HFF-Myc (cell line): Measurements from ENCODE around the gene NEU4.

Experiments used
- DNase-seq: peaks from one replicate; pipeline ENCODE4 v3.0.0-alpha.2; 2011; ENCODE audit warnings: low read depth; ENCODE audit errors: extremely low read depth
- H3K4me3 ChIP-seq: replicated peaks from 2 replicates; pipeline ENCODE4 v1.5.1; 2011; ENCODE audit warnings: low read depth, mild to moderate bottlenecking, control low read depth, low read length
- CTCF ChIP-seq: IDR thresholded peaks from 2 replicates; pipeline ENCODE4 v1.5.1; 2012; ENCODE audit warnings: mild to moderate bottlenecking, low read depth, low read length, control low read depth; ENCODE audit errors: missing control alignments

The NEU4 gene

GRCh38 chr2:241809383-241810306 lies 652 bp downstream of the NEU4 start:
- no peak for DNase-seq
- H3K4me3 ChIP-seq: no peak overlapping the region
- TF ChIP-seq CTCF: no peak

GRCh38 chr2:241810307-241811200 lies 1.6 kb downstream of the NEU4 start:
- TF ChIP-seq CTCF: no peak
- DNase-seq: no peak
- no peak overlapping the region for H3K4me3 ChIP-seq

- no peak for DNase-seq
- TF ChIP-seq CTCF: no peak
- no peak overlapping the region for H3K4me3 ChIP-seq
Measured at GRCh38 chr2:241811201-241811951, 2.4 kb downstream of the NEU4 start.

- no peak overlapping the region for H3K4me3 ChIP-seq
- no peak for DNase-seq
- no peak for TF ChIP-seq CTCF
Measured at GRCh38 chr2:241811952-241812729, 3.1 kb downstream of the NEU4 start.

GRCh38 chr2:241812730-241813643 lies 4.0 kb downstream of the NEU4 start:
- H3K4me3 ChIP-seq: no peak overlapping the region
- no peak for TF ChIP-seq CTCF
- DNase-seq: no peak
